ENCODE measurements around the gene FHIT. TPM values are rescaled to one million over a fixed set of nuclear protein-coding genes. Genes with fewer than 3 reads are reported as not detected.
A peak's percentile ranks its signal among the peaks of the same experiment; 100 is the strongest.

Gene FHIT
- total and polyA plus RNA-seq, 2 donors from 2014 or later, result 20.2 to 61.2 TPM

DNA sequence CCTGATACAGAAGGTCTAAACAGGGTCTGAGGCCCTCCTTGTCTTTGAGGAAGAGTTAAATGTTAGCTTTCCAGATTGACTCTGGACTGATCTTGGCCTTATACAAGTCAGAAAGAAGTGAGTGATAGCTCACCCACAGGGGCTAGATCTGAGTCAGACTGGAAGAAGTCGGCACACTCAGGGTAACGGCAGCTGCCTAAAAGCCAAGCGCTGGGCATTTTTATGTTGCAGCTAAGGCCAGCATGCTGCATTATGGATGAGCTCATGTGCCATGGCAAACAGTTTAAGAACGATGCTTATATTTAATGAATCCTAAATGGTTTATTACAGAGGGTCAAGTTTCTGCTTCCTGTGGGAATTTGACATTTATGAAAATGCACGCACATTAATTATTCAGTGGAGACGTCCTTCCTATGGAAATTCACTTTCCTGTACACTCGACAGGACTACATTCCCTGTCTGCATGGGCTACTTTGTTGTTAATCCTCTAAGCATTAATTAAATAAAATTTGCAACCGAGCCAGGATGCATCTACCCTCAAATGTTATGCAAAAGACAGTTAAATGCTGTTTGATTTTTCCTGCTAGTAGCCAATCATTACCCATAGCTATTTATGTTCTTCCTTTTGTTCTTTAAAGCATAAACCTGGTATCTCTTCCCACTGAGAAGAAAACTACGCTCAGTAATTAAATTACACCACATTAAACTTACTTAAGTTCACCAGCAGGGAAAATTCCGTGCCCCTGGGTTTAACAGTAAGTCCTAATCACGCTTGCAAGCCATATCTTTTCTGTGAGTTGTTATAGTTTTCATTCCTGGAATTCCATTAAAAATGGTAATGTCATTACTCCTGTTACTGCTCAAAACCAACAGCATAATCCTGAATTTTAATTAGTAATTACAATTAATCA, 1438.8 kb downstream of the FHIT start:
- DNase-seq (peak in 1 of 5 donors; percentile 36), FAIRE-seq (no peak)
- intact Hi-C loops (cut with DNase I), result no loop called here
- TF ChIP-seq, protein P1, sequence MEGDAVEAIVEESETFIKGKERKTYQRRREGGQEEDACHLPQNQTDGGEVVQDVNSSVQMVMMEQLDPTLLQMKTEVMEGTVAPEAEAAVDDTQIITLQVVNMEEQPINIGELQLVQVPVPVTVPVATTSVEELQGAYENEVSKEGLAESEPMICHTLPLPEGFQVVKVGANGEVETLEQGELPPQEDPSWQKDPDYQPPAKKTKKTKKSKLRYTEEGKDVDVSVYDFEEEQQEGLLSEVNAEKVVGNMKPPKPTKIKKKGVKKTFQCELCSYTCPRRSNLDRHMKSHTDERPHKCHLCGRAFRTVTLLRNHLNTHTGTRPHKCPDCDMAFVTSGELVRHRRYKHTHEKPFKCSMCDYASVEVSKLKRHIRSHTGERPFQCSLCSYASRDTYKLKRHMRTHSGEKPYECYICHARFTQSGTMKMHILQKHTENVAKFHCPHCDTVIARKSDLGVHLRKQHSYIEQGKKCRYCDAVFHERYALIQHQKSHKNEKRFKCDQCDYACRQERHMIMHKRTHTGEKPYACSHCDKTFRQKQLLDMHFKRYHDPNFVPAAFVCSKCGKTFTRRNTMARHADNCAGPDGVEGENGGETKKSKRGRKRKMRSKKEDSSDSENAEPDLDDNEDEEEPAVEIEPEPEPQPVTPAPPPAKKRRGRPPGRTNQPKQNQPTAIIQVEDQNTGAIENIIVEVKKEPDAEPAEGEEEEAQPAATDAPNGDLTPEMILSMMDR (IDR thresholded peaks at IDR 0.05; ENCODE audit: borderline replicate concordance, extremely low read depth, insufficient read depth), result no peak
- Histone ChIP-seq H3K27me3 (ENCODE audit: control insufficient read depth, insufficient read depth, low read length) (no peaks in the 10 kb centered on the region), H3K4me3 (ENCODE audit: low read length in 3 of 3) (no peak overlapping the region), H3K27ac (ENCODE audit: low read depth in 2 of 2, low read length in 2 of 2) (no peak overlapping the region), H3K36me3 (ENCODE audit: control insufficient read depth in 2 of 3, insufficient read depth in 3 of 3, low read length in 3 of 3) (no peaks in the 10 kb centered on the region), H3K9me3 (ENCODE audit: control insufficient read depth in 2 of 3, insufficient read depth in 1 of 3, low read length in 3 of 3) (no peaks in the 10 kb centered on the region), H3K9ac (ENCODE audit: low read length in 3 of 3) (no peak overlapping the region), H3K4me1 (ENCODE audit: control insufficient read depth in 2 of 3, insufficient read depth in 2 of 3, low read depth in 1 of 3, low read length in 3 of 3) (no peaks in the 10 kb centered on the region)

DNA sequence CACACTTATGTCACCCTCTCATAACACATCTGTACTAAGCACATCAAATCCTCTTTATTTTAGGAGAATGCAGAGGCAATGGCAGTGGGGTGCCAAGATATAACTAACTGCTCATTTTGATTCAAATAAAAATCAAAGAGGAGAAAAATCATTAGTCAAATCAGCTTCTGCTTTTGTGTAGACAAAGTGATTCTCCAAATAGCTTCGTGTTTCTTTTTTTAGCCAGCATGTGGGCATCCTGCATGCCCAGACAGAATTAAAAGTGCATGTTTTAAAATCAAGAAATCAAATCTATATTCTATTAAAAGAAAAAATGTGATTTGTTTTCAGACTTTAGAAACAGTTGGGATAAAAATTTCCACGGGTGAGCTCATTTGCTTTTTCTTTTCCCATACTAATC, 1440.1 kb downstream of the FHIT start:
- Histone ChIP-seq H3K27me3 (ENCODE audit: control insufficient read depth, insufficient read depth, low read length) (no peaks in the 10 kb centered on the region), H3K9me3 (ENCODE audit: control insufficient read depth in 2 of 3, insufficient read depth in 1 of 3, low read length in 3 of 3) (no peaks in the 10 kb centered on the region), H3K4me1 (ENCODE audit: control insufficient read depth in 2 of 3, insufficient read depth in 2 of 3, low read depth in 1 of 3, low read length in 3 of 3) (no peaks in the 10 kb centered on the region), H3K27ac (ENCODE audit: low read depth in 2 of 2, low read length in 2 of 2) (no peak overlapping the region), H3K9ac (ENCODE audit: low read length in 3 of 3) (no peak overlapping the region), H3K4me3 (ENCODE audit: low read length in 3 of 3) (no peak overlapping the region), H3K36me3 (ENCODE audit: control insufficient read depth in 2 of 3, insufficient read depth in 3 of 3, low read length in 3 of 3) (no peaks in the 10 kb centered on the region)
- DNase-seq (no peak), FAIRE-seq (no peak)
- TF ChIP-seq, protein P1 (IDR thresholded peaks at IDR 0.05; ENCODE audit: borderline replicate concordance, extremely low read depth, insufficient read depth), result no peak
- intact Hi-C loops (cut with DNase I), result no loop called here

DNA sequence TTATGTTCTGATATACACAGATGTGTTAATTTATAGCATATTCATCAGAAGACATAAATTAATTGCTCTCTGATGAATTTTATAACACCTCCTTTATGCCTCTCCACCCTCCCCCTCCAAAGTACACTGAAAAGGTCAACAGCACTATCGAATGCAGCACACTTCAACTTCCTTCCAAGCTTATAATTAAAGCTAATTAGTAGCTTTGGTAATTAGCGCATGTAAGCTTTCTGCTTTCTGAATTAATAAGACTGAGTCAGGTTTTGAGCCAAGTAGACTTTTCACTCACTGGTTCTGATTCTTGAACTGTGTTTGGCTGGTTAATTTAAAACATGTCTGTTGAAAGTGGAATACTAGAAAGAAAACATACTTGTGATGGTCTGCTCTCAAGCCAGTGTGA, 1440.6 kb downstream of the FHIT start:
- Histone ChIP-seq H3K27me3 (ENCODE audit: control insufficient read depth, insufficient read depth, low read length) (no peaks in the 10 kb centered on the region), H3K4me3 (ENCODE audit: low read length in 3 of 3) (no peak overlapping the region), H3K36me3 (ENCODE audit: control insufficient read depth in 2 of 3, insufficient read depth in 3 of 3, low read length in 3 of 3) (no peaks in the 10 kb centered on the region), H3K27ac (ENCODE audit: low read depth in 2 of 2, low read length in 2 of 2) (no peak overlapping the region), H3K4me1 (ENCODE audit: control insufficient read depth in 2 of 3, insufficient read depth in 2 of 3, low read depth in 1 of 3, low read length in 3 of 3) (no peaks in the 10 kb centered on the region), H3K9me3 (ENCODE audit: control insufficient read depth in 2 of 3, insufficient read depth in 1 of 3, low read length in 3 of 3) (no peaks in the 10 kb centered on the region), H3K9ac (ENCODE audit: low read length in 3 of 3) (no peak overlapping the region)
- FAIRE-seq, result no peak
- TF ChIP-seq, protein P1 (IDR thresholded peaks at IDR 0.05; ENCODE audit: borderline replicate concordance, extremely low read depth, insufficient read depth), result no peak
- DNase-seq, result no peak
- intact Hi-C loops (cut with DNase I), result no loop called here

All from kidney (tissue), 14 donors.